ENCODE measurements around the gene FAM149B1. TPM values are rescaled to one million over a fixed set of nuclear protein-coding genes. Genes with fewer than 3 reads are reported as not detected.
"Not testable (repeated sequence)": the region's sequence is repeated elsewhere in the genome, so short reads cannot be mapped to it uniquely, and the experiment has no call there.

Gene FAM149B1
- polyA plus RNA-seq, 1 experiment = 42.9 TPM

DNA sequence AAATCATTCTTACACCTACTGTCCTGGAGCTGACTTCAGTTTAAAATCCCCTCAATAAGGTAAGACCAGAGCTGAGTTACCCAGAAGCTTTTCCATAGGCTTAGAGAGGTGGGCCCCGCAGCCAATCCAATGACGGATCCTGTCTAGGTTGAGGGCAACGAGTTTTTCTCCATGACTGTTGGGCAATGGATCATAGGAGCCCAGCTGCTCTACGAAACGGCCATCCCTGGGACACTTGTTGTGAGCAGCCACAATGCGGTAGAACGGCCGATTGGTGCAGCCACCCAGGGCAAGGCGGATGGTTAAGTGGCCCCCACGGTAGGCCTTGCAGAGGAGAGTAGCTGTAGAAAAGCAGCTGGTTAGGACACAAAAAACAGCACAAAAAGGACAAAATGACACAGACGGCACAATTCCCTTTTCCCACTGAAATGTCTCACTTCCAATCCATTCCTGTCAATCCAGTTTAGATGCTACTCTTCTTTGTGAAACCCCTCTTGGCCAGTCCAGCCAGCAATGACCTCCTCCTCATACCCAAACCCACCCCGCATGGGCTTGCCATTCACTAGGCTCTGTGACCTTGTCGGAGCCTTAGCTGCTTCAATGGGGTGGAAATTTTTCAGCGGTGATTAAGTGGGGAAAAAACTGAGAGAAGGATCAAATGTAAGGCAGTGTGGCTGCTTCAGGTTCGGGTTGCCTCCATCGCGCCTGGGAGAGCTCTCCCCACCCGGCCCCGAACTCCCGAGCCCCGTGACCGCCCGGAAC is 83.9 kb downstream of the FAM149B1 start:
- peak overlapping the region; percentile 89 for H3K27ac ChIP-seq (ENCODE audit: low read depth, low read length)

GRCh38 chr10:73252445-73253224 is 84.7 kb downstream of the FAM149B1 start, which contains the start of gene MRPS16:
MRPS16 (minus strand) TSS chr10:73252644; CDS start chr10:73252482, 162 bp downstream.
- TF ChIP-seq, protein P1, sequence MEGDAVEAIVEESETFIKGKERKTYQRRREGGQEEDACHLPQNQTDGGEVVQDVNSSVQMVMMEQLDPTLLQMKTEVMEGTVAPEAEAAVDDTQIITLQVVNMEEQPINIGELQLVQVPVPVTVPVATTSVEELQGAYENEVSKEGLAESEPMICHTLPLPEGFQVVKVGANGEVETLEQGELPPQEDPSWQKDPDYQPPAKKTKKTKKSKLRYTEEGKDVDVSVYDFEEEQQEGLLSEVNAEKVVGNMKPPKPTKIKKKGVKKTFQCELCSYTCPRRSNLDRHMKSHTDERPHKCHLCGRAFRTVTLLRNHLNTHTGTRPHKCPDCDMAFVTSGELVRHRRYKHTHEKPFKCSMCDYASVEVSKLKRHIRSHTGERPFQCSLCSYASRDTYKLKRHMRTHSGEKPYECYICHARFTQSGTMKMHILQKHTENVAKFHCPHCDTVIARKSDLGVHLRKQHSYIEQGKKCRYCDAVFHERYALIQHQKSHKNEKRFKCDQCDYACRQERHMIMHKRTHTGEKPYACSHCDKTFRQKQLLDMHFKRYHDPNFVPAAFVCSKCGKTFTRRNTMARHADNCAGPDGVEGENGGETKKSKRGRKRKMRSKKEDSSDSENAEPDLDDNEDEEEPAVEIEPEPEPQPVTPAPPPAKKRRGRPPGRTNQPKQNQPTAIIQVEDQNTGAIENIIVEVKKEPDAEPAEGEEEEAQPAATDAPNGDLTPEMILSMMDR (IDR thresholded peaks at IDR 0.05; ENCODE audit: low read depth, low read length) = no peak
- Histone ChIP-seq H3K27ac (ENCODE audit: low read depth, low read length) (peak within 1 kb of the TSS; percentile 89), H3K27me3 (ENCODE audit: control insufficient read depth, insufficient read depth, low read length) (no peaks in the 10 kb centered on the region), H3K4me3 (ENCODE audit: low read depth, low read length) (peak within 1 kb of the TSS; percentile 99), H3K9me3 (ENCODE audit: control insufficient read depth, insufficient read depth, low read length) (no peaks in the 10 kb centered on the region)
- POLR2A ChIA-PET = interaction anchor here (0.6 to 1.5 kb wide), 5 partner anchors 8 to 515 kb away, joined by 3 to 14 read pairs (median 4); partner anchors contain the start of gene CFAP70
- DNase-seq (ENCODE audit: low read depth, low spot score) = peak; percentile 89
- CTCF ChIA-PET = interaction anchor here (2.2 kb wide), 1 partner anchor 11 kb away, joined by 8 read pairs; no protein-coding TSS in a partner anchor

More for the DNA sequence above, 83.9 kb downstream of the FAM149B1 start:
- H3K9me3 ChIP-seq (ENCODE audit: control insufficient read depth, insufficient read depth, low read length) = no peaks in the 10 kb centered on the region; the same call in 1 of the 2 replicates
- H3K27me3 ChIP-seq (ENCODE audit: control insufficient read depth, insufficient read depth, low read length) = no peaks in the 10 kb centered on the region
- POLR2A ChIA-PET = interaction anchor here (0.7 to 1.5 kb wide), 3 partner anchors 107 to 515 kb away, joined by 3 to 4 read pairs (median 4); partner anchors contain the start of gene CFAP70
- DNase-seq (ENCODE audit: low read depth, low spot score) = no peak
- CTCF ChIA-PET = interaction anchor here (2.2 kb wide), 1 partner anchor 12 kb away, joined by 8 read pairs; no protein-coding TSS in a partner anchor
- TF ChIP-seq, protein P1 (IDR thresholded peaks at IDR 0.05; ENCODE audit: low read depth, low read length) = no peak
- peak overlapping the region; percentile 99 for H3K4me3 ChIP-seq (ENCODE audit: low read depth, low read length)

DNA sequence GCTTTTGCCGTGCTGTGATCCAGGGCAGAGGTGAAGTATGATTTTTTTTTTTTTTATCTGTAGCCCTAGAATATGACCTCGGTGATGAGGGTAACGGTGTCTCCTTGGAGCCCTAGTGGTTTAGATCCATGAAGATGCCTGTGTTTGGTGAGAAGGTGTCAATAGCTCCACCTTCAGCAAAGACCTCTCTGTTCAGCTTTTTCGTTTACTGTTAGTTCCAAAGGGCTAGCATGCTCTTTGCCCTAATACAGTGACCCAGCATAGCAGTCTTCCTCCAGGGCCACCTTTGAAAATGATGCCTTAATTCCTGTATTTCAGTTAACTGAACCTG is 85.3 kb downstream of the FAM149B1 start:
- DNase-seq (ENCODE audit: low read depth, low spot score) = no peak
- Histone ChIP-seq H3K4me3 (ENCODE audit: low read depth, low read length) (peak overlapping the region; percentile 99), H3K27me3 (ENCODE audit: control insufficient read depth, insufficient read depth, low read length) (no peaks in the 10 kb centered on the region), H3K9me3 (ENCODE audit: control insufficient read depth, insufficient read depth, low read length) (no peaks in the 10 kb centered on the region), H3K27ac (ENCODE audit: low read depth, low read length) (peak overlapping the region; percentile 89)
- POLR2A ChIA-PET = interaction anchor here (0.6 to 1.5 kb wide), 4 partner anchors 7 to 160 kb away, joined by 3 to 14 read pairs (median 4); partner anchors contain the start of gene CFAP70
- TF ChIP-seq, protein P1 (IDR thresholded peaks at IDR 0.05; ENCODE audit: low read depth, low read length) = no peak
- CTCF ChIA-PET = interaction anchor here (0.5 to 2.2 kb wide), 2 partner anchors 11 to 26 kb away, joined by 3 to 8 read pairs; no protein-coding TSS in a partner anchor

DNA sequence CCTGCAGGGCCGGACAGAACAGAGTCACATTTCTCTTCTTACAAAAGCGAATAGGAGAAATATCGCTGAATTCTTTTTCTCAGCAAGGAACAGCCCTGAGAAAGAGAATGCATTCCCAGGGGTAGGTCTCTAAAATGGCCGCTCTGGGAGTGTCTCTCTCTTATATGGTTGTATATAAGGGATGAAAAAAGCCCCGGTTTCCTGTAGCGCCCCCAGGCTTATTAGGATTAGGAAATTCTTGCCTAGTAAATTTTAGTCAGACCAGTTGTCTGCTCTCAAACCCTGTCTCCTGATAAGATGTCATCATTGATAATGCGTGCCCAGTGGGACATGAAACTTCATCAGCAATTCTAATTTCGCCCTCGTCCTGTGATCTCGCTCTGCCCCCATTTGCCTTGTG is 90.7 kb downstream of the FAM149B1 start:
- H3K4me3 ChIP-seq (ENCODE audit: low read depth, low read length); CTCF ChIA-PET; H3K9me3 ChIP-seq (ENCODE audit: control insufficient read depth, insufficient read depth, low read length); POLR2A ChIA-PET; H3K27ac ChIP-seq (ENCODE audit: low read depth, low read length); DNase-seq (ENCODE audit: low read depth, low spot score); H3K27me3 ChIP-seq (ENCODE audit: control insufficient read depth, insufficient read depth, low read length): not testable (repeated sequence)

- TF ChIP-seq, protein P1 (IDR thresholded peaks at IDR 0.05; ENCODE audit: low read depth, low read length) = no peak
- Histone ChIP-seq H3K4me3 (ENCODE audit: low read depth, low read length) (no peak overlapping the region), H3K9me3 (ENCODE audit: control insufficient read depth, insufficient read depth, low read length) (no peaks in the 10 kb centered on the region; the same call in 1 of the 2 replicates), H3K27me3 (ENCODE audit: control insufficient read depth, insufficient read depth, low read length) (no peaks in the 10 kb centered on the region), H3K27ac (ENCODE audit: low read depth, low read length) (no peak overlapping the region)
- POLR2A ChIA-PET = no interaction called here
- CTCF ChIA-PET = no interaction called here
- DNase-seq (ENCODE audit: low read depth, low spot score) = no peak
Measured at GRCh38 chr10:73261362-73261995, 93.6 kb downstream of the FAM149B1 start.
